HEK293 (cell line): Measurements from ENCODE around the gene TPP1.

Experiments used
- CTCF ChIA-PET: fragments of 350-600 bp; formaldehyde crosslinking; extraction: SDS; loops from one replicate; lab custom pipeline; 2021; ENCODE audit warnings: antibody characterized with exemption; lab: Yijun Ruan, JAX
- POLR2A ChIA-PET: fragments of 300-600 bp; formaldehyde crosslinking; extraction: SDS; loops from one replicate; lab custom pipeline; 2020; ENCODE audit warnings: antibody characterized with exemption, inconsistent platforms; lab: Yijun Ruan, JAX
- H3K27ac ChIP-seq: fragments of 200-500 bp; sonication (Bioruptor generic); 2 replicates; pipeline ENCODE4 v1.5.1; 2014; ENCODE audit warnings: low read depth, low read length, control low read depth, inconsistent platforms; ENCODE audit errors: extremely low read depth
- H3K36me3 ChIP-seq, 2 experiments: fragments of 200-500 bp in 1 of 2; sonication (Bioruptor generic) in 1 of 2; 1 replicate in 1 of 2; 2 replicates in 1 of 2; pipeline ENCODE4 v1.5.1; 2014 to 2017; ENCODE audit warnings: inconsistent platforms in 2 of 2, low read length in 2 of 2; ENCODE audit not compliant: control insufficient read depth in 2 of 2, insufficient read depth in 1 of 2
- H3K4me1 ChIP-seq: fragments of 200-500 bp; sonication (Bioruptor generic); 2 replicates; pipeline ENCODE4 v1.5.1; 2014; ENCODE audit warnings: mild to moderate bottlenecking, low read length, inconsistent platforms; ENCODE audit not compliant: control insufficient read depth, insufficient read depth
- H3K4me3 ChIP-seq: 2 replicates; pipeline ENCODE4 v1.5.1; 2011; ENCODE audit warnings: low read depth, mild to moderate bottlenecking, control low read depth, low read length, moderate library complexity
- H3K9me3 ChIP-seq: fragments of 200-500 bp; sonication (Bioruptor generic); 2 replicates; pipeline ENCODE4 v1.5.1; 2014; ENCODE audit warnings: low read depth, low read length, inconsistent platforms; ENCODE audit not compliant: control insufficient read depth, insufficient read depth
- BCL11A ChIP-seq: fragments of 450-650 bp; formaldehyde crosslinking; IDR thresholded peaks from 2 replicates; pipeline ENCODE4 v1.5.1; 2016; ENCODE audit warnings: low read depth, missing biosample characterization, missing genetic modification characterization
- FEZF1 ChIP-seq: fragments of 450-650 bp; formaldehyde crosslinking; IDR thresholded peaks from 2 replicates; pipeline ENCODE4 v1.5.1; 2016; ENCODE audit warnings: missing biosample characterization, missing genetic modification characterization
- GLIS1 ChIP-seq: fragments of 450-650 bp; formaldehyde crosslinking; IDR thresholded peaks from 2 replicates; pipeline ENCODE4 v1.5.1; 2016; ENCODE audit warnings: missing biosample characterization, missing genetic modification characterization
- ZIC2 ChIP-seq: fragments of 450-650 bp; formaldehyde crosslinking; IDR thresholded peaks from 2 replicates; pipeline ENCODE4 v1.5.1; 2016; ENCODE audit warnings: missing biosample characterization, missing genetic modification characterization
- ZNF140 ChIP-seq: fragments of 450-650 bp; formaldehyde crosslinking; IDR thresholded peaks from 2 replicates; pipeline ENCODE4 v1.5.1; 2016; ENCODE audit warnings: missing biosample characterization, missing genetic modification characterization
- ZNF174 ChIP-seq: fragments of 450-650 bp; formaldehyde crosslinking; IDR thresholded peaks from 2 replicates; pipeline ENCODE4 v1.5.0; 2017; ENCODE audit warnings: missing biosample characterization, mild to moderate bottlenecking, missing genetic modification characterization
- ZNF2 ChIP-seq: fragments of 450-650 bp; formaldehyde crosslinking; IDR thresholded peaks from 2 replicates; pipeline ENCODE4 v1.5.1; 2016; ENCODE audit warnings: missing biosample characterization, missing genetic modification characterization
- ZNF266 ChIP-seq: fragments of 450-650 bp; formaldehyde crosslinking; IDR thresholded peaks from 2 replicates; pipeline ENCODE4 v1.5.1; 2016; ENCODE audit warnings: missing biosample characterization, missing genetic modification characterization, low read depth
- ZNF341 ChIP-seq: fragments of 450-650 bp; formaldehyde crosslinking; IDR thresholded peaks from 2 replicates; pipeline ENCODE4; 2016; ENCODE audit warnings: low read depth, missing biosample characterization, missing genetic modification characterization
- ZNF391 ChIP-seq: fragments of 450-650 bp; formaldehyde crosslinking; IDR thresholded peaks from 2 replicates; pipeline ENCODE4 v1.5.1; 2016; ENCODE audit warnings: low read depth, missing biosample characterization, missing genetic modification characterization, borderline replicate concordance
- ZNF600 ChIP-seq: fragments of 450-650 bp; formaldehyde crosslinking; IDR thresholded peaks from 2 replicates; pipeline ENCODE4 v1.5.1; 2016; ENCODE audit warnings: missing biosample characterization, missing genetic modification characterization
- ZNF654 ChIP-seq: fragments of 450-650 bp; formaldehyde crosslinking; IDR thresholded peaks from 2 replicates; pipeline ENCODE4 v1.5.1; 2016; ENCODE audit warnings: low read depth, missing biosample characterization, missing genetic modification characterization
- ZNF658 ChIP-seq: fragments of 450-650 bp; formaldehyde crosslinking; IDR thresholded peaks from 2 replicates; pipeline ENCODE4; 2016; ENCODE audit warnings: missing biosample characterization, missing genetic modification characterization
- ZNF792 ChIP-seq: fragments of 450-650 bp; formaldehyde crosslinking; IDR thresholded peaks from 2 replicates; pipeline ENCODE4 v1.5.1; 2016; ENCODE audit warnings: missing biosample characterization, missing genetic modification characterization
- ZSCAN16 ChIP-seq: fragments of 450-650 bp; formaldehyde crosslinking; IDR thresholded peaks from 2 replicates; pipeline ENCODE4 v1.5.1; 2016; ENCODE audit warnings: missing biosample characterization, missing genetic modification characterization
- ZXDB ChIP-seq: fragments of 450-650 bp; formaldehyde crosslinking; IDR thresholded peaks from 2 replicates; pipeline ENCODE4 v1.5.1; 2016; ENCODE audit warnings: missing biosample characterization, missing genetic modification characterization
- TF ChIP-seq, protein P1 (sequence below): fragments of 450-650 bp; formaldehyde crosslinking; IDR thresholded peaks from 2 replicates; pipeline ENCODE4 v1.5.1; 2016; ENCODE audit warnings: missing biosample characterization, missing genetic modification characterization
- TF ChIP-seq, protein P2 (sequence below): fragments of 450-650 bp; formaldehyde crosslinking; optimal IDR thresholded peaks from 2 replicates; pipeline ENCODE3; 2016; ENCODE audit warnings: missing biosample characterization, mild to moderate bottlenecking, missing genetic modification characterization
- TF ChIP-seq, protein P3 (sequence below): fragments of 450-650 bp; formaldehyde crosslinking; IDR thresholded peaks from 2 replicates; pipeline ENCODE4 v1.5.1; 2017; ENCODE audit warnings: missing biosample characterization, missing genetic modification characterization

Gene TPP1

DNA sequence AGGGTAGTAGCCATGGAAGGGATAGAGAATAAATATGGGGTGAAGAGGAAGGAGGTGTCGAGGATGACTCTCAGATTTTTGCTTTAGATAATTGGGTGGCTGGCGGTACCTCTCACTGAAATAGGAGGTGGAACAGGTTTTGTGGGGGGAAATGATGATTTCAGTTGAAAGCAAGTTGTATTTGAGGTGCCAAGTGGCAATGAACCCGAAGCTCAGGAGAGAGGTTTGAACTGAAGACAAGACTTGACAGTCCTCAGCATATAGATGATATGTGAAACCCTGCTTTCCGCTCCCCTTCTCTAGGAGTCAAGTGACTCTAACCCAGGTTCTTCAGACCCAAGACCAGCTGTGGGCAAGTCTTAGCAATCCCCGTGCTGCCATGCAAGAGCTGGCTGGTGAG, 49.5 kb downstream of the TPP1 start:
- CTCF ChIA-PET, result interaction anchor here (0.7 kb wide), 2 partner anchors 39 to 50 kb away, joined by 5 to 6 read pairs; partner anchors contain the start of gene TPP1
- POLR2A ChIA-PET, result no interaction called here
- Histone ChIP-seq H3K27ac (no peak overlapping the region), H3K4me1 (no peaks in the 10 kb centered on the region), H3K9me3 (no peaks in the 10 kb centered on the region), H3K36me3 (peaks cover 0 to 3% of the 10 kb centered on the region in 2 experiments; a peak in 1 of 3 replicates), H3K4me3 (no peak overlapping the region)
- TF ChIP-seq ZSCAN16 (tag by site-specific recombination) (no peak), ZNF341 (tag by site-specific recombination) (no peak), ZNF600 (tag by site-specific recombination) (no peak), ZNF658 (tag by site-specific recombination) (no peak), BCL11A (tag by site-specific recombination) (no peak), ZNF140 (tag by site-specific recombination) (no peak), ZNF266 (tag by site-specific recombination) (no peak), ZNF792 (no peak)
- TF ChIP-seq, protein P1, sequence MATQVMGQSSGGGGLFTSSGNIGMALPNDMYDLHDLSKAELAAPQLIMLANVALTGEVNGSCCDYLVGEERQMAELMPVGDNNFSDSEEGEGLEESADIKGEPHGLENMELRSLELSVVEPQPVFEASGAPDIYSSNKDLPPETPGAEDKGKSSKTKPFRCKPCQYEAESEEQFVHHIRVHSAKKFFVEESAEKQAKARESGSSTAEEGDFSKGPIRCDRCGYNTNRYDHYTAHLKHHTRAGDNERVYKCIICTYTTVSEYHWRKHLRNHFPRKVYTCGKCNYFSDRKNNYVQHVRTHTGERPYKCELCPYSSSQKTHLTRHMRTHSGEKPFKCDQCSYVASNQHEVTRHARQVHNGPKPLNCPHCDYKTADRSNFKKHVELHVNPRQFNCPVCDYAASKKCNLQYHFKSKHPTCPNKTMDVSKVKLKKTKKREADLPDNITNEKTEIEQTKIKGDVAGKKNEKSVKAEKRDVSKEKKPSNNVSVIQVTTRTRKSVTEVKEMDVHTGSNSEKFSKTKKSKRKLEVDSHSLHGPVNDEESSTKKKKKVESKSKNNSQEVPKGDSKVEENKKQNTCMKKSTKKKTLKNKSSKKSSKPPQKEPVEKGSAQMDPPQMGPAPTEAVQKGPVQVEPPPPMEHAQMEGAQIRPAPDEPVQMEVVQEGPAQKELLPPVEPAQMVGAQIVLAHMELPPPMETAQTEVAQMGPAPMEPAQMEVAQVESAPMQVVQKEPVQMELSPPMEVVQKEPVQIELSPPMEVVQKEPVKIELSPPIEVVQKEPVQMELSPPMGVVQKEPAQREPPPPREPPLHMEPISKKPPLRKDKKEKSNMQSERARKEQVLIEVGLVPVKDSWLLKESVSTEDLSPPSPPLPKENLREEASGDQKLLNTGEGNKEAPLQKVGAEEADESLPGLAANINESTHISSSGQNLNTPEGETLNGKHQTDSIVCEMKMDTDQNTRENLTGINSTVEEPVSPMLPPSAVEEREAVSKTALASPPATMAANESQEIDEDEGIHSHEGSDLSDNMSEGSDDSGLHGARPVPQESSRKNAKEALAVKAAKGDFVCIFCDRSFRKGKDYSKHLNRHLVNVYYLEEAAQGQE, result no peak
- TF ChIP-seq, protein P2, sequence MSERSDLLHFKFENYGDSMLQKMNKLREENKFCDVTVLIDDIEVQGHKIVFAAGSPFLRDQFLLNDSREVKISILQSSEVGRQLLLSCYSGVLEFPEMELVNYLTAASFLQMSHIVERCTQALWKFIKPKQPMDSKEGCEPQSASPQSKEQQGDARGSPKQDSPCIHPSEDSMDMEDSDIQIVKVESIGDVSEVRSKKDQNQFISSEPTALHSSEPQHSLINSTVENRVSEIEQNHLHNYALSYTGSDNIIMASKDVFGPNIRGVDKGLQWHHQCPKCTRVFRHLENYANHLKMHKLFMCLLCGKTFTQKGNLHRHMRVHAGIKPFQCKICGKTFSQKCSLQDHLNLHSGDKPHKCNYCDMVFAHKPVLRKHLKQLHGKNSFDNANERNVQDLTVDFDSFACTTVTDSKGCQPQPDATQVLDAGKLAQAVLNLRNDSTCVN (tag by site-specific recombination), result no peak

DNA sequence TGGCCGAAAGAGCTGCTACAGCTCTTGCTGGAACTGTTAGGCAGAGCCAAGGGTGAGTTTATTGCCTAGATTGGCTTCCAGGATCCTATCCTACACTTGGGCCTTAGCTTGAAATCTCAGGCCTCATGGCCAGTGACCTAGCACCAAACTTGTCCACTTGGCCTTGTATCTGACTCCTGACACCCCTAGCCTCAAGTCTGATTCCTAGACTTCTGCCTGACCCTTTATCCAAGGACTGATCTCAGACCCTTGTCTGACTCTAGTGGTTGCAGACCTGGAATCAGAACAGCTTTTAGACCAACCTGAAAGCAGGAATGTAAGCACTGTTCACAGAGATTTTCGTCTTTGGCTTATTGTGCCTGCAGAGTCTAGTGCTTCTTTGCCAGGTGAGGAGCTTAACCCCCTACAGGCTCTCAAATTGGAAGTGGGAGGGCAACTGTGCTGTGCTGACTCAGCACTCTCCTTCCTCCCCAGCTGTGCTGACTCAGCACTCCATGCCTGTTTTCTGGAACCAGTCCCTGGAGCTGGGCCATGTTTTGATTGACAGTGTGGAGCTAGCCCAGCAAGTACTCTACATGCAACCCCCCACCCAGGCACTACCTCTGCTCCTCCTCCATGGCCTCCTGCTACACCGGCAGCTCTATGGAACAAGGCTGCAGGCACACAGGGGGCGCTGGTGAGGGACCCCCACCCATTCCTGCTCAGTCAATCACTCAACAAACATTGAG, 50.9 kb downstream of the TPP1 start:
- ChIA-PET CTCF (interaction anchor here (0.6 to 1.6 kb wide), 5 partner anchors 12 to 1553 kb away, joined by 3 to 5 read pairs (median 4); no protein-coding TSS in a partner anchor), POLR2A (no interaction called here)
- no peak for TF ChIP-seq ZNF2 (tag by site-specific recombination)
- TF ChIP-seq ZNF174, result no peak
- peak; percentile 51 for TF ChIP-seq ZIC2 (tag by site-specific recombination)
- 0 out of 2 replicates have a peak, but pooled peaks have one; percentile 41 for TF ChIP-seq GLIS1 (tag by site-specific recombination)
- no peak for TF ChIP-seq ZXDB (tag by site-specific recombination)
- TF ChIP-seq FEZF1 (tag by site-specific recombination), result no peak
- TF ChIP-seq ZNF654 (tag by site-specific recombination), result no peak
- TF ChIP-seq, protein P3, sequence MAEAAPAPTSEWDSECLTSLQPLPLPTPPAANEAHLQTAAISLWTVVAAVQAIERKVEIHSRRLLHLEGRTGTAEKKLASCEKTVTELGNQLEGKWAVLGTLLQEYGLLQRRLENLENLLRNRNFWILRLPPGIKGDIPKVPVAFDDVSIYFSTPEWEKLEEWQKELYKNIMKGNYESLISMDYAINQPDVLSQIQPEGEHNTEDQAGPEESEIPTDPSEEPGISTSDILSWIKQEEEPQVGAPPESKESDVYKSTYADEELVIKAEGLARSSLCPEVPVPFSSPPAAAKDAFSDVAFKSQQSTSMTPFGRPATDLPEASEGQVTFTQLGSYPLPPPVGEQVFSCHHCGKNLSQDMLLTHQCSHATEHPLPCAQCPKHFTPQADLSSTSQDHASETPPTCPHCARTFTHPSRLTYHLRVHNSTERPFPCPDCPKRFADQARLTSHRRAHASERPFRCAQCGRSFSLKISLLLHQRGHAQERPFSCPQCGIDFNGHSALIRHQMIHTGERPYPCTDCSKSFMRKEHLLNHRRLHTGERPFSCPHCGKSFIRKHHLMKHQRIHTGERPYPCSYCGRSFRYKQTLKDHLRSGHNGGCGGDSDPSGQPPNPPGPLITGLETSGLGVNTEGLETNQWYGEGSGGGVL (tag by site-specific recombination), result 0 out of 2 replicates have a peak, but pooled peaks have one; percentile 9
- TF ChIP-seq ZNF341 (tag by site-specific recombination), result no peak
- no peak for TF ChIP-seq ZNF391 (tag by site-specific recombination)
- no peak overlapping the region for H3K27ac ChIP-seq
- H3K9me3 ChIP-seq, result no peaks in the 10 kb centered on the region
- H3K4me1 ChIP-seq, result no peaks in the 10 kb centered on the region
- H3K36me3 ChIP-seq, result peaks cover 0 to 3% of the 10 kb centered on the region in 2 experiments; a peak in 1 of 3 replicates
- no peak overlapping the region for H3K4me3 ChIP-seq
